Prostate gland (tissue), 2 donors: ENCODE measurements around the gene NAA50. TPM values are rescaled to one million over a fixed set of nuclear protein-coding genes. Genes with fewer than 3 reads are reported as not detected.

ENCODE experiments used
- DNase-seq: peaks from one replicate; pipeline ENCODE4 v3.0.0-alpha.2; 2019; ENCODE audit warnings: low spot score
- H3K27ac ChIP-seq, 2 donors: fragments of 200-600 bp; sonication (generic); 2 replicates each; pipeline ENCODE4 v1.5.1; 2017 to 2019
- H3K27me3 ChIP-seq: fragments of 200-600 bp; sonication (generic); replicated peaks from 2 replicates; pipeline ENCODE4 v1.5.1; 2019; ENCODE audit not compliant: insufficient read depth
- H3K36me3 ChIP-seq, 2 donors: fragments of 200-600 bp; sonication (generic); 1 replicate in 1 of 2; 2 replicates in 1 of 2; pipeline versions ENCODE4 v1.5.1 to v1.8.1; 2017 to 2019
- H3K4me1 ChIP-seq: fragments of 200-600 bp; sonication (generic); replicated peaks from 2 replicates; pipeline ENCODE4 v1.5.1; 2019
- H3K4me3 ChIP-seq, 2 donors: fragments of 200-600 bp; sonication (generic); 2 replicates each; pipeline ENCODE4 v1.5.1; 2017 to 2019
- H3K9me3 ChIP-seq: fragments of 200-600 bp; sonication (generic); 2 replicates; pipeline ENCODE4 v1.5.1; 2017
- POLR2A ChIP-seq: fragments of 450-650 bp; IDR thresholded peaks from one replicate; pipeline ENCODE4 v1.6.1; 2016; ENCODE audit warnings: antibody characterized with exemption, mild to moderate bottlenecking
- POLR2AphosphoS5 ChIP-seq: sonication (generic); formaldehyde crosslinking; IDR thresholded peaks from one replicate; pipeline ENCODE4 v1.6.1; 2017; ENCODE audit warnings: antibody characterized with exemption
- WGBS: methylation state at CpG from one replicate; pipeline ENCODE4 v1.1.5; 2018; 5-methylcytosine and 5-hydroxymethylcytosine counted together
- intact Hi-C: fragments of 100-400 bp; cut with DNase I; formaldehyde crosslinking; loops from one replicate; pipeline ENCODE4 v1.14.2; 2022
- total RNA-seq, 2 donors: library from RNA; depleted of rRNA; stranded (reverse); fragments of >200 nt; gene quantifications; one replicate each; pipeline ENCODE4 v1.1.0, GENCODE V29; 2016
- TF ChIP-seq, protein P1 (sequence below), 4 experiments: fragments of 200-600 bp in 2 of 4; fragments of 450-650 bp in 2 of 4; sonication (generic) in 2 of 4; IDR thresholded peaks; 1 replicate in 3 of 4; 2 replicates in 1 of 4; pipeline ENCODE4 v1.5.1; 2016 to 2019; ENCODE audit warnings: antibody characterized with exemption in 4 of 4, mild to moderate bottlenecking in 2 of 4, moderate library complexity in 2 of 4

The NAA50 gene
- total RNA-seq, 2 donors from 2014 or later, result 111 to 118 TPM

DNA sequence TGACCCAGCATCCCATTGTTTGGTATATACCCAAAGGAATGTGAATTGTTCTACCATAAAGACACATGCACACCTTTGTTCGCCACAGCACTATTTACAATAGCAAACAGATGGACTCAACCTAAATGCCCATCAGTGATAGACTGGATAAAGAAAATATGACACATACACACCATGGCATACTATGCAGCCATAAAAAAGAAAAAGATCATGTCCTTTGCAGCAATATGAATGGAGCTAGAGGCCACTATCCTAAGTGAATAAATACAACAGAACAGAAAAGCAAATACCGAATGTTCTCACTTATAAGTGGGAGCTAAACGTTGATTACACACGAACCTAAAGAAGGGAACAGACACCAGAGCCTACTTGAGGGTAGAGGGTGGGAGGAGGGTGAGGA is 38.2 kb downstream of the NAA50 start:
- TF ChIP-seq POLR2AphosphoS5 (no peak), POLR2A (no peak)
- TF ChIP-seq, protein P1, sequence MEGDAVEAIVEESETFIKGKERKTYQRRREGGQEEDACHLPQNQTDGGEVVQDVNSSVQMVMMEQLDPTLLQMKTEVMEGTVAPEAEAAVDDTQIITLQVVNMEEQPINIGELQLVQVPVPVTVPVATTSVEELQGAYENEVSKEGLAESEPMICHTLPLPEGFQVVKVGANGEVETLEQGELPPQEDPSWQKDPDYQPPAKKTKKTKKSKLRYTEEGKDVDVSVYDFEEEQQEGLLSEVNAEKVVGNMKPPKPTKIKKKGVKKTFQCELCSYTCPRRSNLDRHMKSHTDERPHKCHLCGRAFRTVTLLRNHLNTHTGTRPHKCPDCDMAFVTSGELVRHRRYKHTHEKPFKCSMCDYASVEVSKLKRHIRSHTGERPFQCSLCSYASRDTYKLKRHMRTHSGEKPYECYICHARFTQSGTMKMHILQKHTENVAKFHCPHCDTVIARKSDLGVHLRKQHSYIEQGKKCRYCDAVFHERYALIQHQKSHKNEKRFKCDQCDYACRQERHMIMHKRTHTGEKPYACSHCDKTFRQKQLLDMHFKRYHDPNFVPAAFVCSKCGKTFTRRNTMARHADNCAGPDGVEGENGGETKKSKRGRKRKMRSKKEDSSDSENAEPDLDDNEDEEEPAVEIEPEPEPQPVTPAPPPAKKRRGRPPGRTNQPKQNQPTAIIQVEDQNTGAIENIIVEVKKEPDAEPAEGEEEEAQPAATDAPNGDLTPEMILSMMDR (IDR thresholded peaks at IDR 0.05), result no peak
- Histone ChIP-seq H3K36me3 (no peaks in the 10 kb centered on the region), H3K27ac (no peak overlapping the region), H3K27me3 (no peaks in the 10 kb centered on the region), H3K9me3 (no peaks in the 10 kb centered on the region), H3K4me3 (no peak overlapping the region), H3K4me1 (no peaks in the 10 kb centered on the region)
- DNase-seq, result no peak
- 93% methylated on average over 4 of the region's 4 CpGs for WGBS
- intact Hi-C loops, result no loop called here

DNA sequence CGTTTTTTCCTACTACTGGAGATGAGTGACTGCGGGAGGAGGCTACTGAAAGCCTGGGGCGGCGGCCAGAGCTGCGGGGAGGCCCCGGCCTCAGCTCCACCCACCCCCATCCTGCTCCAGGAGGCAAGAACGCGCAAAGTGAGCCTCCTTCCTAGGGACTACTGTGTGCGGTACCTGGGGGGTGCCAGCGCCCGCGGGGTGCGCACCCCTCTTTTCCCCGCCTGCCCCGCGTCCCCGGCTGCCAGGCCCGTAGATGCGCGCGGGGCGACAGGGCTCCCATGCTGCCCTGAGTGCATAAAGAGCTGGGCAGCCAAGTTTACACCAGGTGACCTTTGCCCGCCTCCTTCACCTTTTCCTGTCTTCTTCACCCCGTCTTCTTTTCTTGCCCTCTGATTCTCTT is 47.1 kb downstream of the NAA50 start:
- Histone ChIP-seq H3K36me3 (no peaks in the 10 kb centered on the region), H3K4me3 (no peak overlapping the region), H3K27ac (peak overlapping the region in 1 of 2 donors; percentile 100), H3K4me1 (no peaks in the 10 kb centered on the region), H3K27me3 (no peaks in the 10 kb centered on the region), H3K9me3 (no peaks in the 10 kb centered on the region)
- TF ChIP-seq, protein P1 (IDR thresholded peaks at IDR 0.05), result no peak
- TF ChIP-seq POLR2A (no peak), POLR2AphosphoS5 (no peak)
- WGBS, result 29% methylated on average over 24 of the region's 24 CpGs
- DNase-seq, result no peak
- intact Hi-C loops, result loop anchor here (5.0 kb wide), 1 partner anchor 37 kb away; no protein-coding TSS in a partner anchor

DNA sequence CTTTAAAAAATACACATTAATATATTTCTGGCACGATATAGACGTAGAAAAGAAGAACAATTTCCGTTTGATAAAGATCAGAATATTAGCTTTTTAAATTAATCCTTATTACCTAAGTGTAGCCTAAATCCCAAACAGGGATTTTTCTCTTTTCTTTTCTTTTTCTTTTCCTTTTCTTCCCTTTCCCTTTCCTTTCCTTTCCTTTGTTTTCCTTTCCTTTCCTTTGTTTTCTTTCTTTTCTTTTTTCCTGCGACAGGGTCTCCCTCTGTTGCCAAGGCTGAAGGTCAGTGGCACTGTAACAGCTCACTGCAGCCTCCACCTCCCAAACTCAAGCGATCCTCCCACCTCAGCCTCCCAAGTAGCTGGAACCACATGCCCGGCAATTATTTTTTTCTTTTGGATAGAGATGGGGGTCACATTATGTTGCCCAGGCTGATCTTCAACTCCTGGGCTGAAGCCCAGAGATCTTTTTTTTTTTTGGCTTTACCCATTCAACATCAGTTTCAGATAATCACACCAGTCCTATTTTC is 47.8 kb downstream of the NAA50 start:
- Histone ChIP-seq H3K4me3 (no peak overlapping the region), H3K27me3 (no peaks in the 10 kb centered on the region)

DNA sequence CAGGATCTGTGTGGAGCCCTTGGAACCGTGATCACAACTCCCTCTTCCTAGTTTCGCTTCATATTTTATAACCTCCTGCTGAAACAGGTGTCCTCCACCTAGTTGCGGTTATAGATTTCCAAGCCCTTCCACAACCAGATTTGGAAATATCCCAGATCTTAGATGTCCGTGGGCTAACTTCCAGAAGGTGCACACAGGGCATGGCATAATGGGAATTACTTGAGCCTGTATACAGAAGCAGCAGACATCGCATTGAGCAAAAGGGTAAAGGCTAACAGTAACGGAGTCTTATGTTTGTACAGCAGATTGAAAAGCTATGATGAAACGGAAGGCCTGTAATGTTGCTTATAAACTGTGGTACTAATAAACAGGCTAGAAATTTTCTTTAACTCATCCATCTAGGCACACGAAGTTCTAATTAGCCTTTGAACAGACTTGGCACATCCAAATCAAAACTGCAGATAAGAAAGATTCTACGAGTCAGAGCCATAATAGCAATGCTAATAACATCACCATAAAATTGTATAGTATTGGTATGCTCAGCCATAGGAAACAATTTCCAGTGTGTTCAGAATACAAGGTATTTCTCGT is 48.5 kb downstream of the NAA50 start:
- Histone ChIP-seq H3K36me3 (no peaks in the 10 kb centered on the region), H3K27me3 (no peaks in the 10 kb centered on the region), H3K9me3 (no peaks in the 10 kb centered on the region), H3K27ac (peak overlapping the region; percentile 100), H3K4me3 (peak overlapping the region; percentile 99 to 100), H3K4me1 (no peaks in the 10 kb centered on the region)
- peak; percentile 2 for TF ChIP-seq POLR2AphosphoS5
- TF ChIP-seq, protein P1 (IDR thresholded peaks at IDR 0.05), result no peak
- intact Hi-C loops, result loop anchor here (2.0 to 5.0 kb wide), 2 partner anchors 35 to 49 kb away; partner anchors contain the start of genes ATP6V1A and NAA50
- DNase-seq, result no peak
- 4% methylated on average over 10 of the region's 10 CpGs for WGBS

More for the DNA sequence above, 47.8 kb downstream of the NAA50 start:
- Histone ChIP-seq H3K9me3 (no peaks in the 10 kb centered on the region), H3K4me1 (no peaks in the 10 kb centered on the region), H3K27ac (peak overlapping the region in 1 of 2 donors; percentile 100), H3K36me3 (no peaks in the 10 kb centered on the region)
- intact Hi-C loops, result loop anchor here (5.0 kb wide), 1 partner anchor 36 kb away; no protein-coding TSS in a partner anchor
- DNase-seq, result no peak
- 64% methylated on average over 6 of the region's 6 CpGs for WGBS
- TF ChIP-seq POLR2A (no peak), POLR2AphosphoS5 (no peak)
- TF ChIP-seq, protein P1 (IDR thresholded peaks at IDR 0.05), result no peak
